Naive B cell (primary cell): ENCODE results near the gene ARID3C. TPM values are rescaled to one million over a fixed set of nuclear protein-coding genes. Genes with fewer than 3 reads are reported as not detected.

ENCODE experiments used
- ATAC-seq, 2 donors: fragments of 150-1000 bp; cut with Tn5 transposase; 2 replicates each; pipeline ENCODE4 v1.10.0; 2021; ENCODE audit warnings: low read depth in 2 of 2, mild to moderate bottlenecking in 2 of 2, moderate library complexity in 2 of 2
- DNase-seq: peaks from one replicate; pipeline ENCODE4 v3.0.0; 2022
- H3K27ac Mint-ChIP-seq, 6 donors: one replicate each; pipeline ENCODE4 v1.8.0; 2020 to 2022; ENCODE audit warnings: mild to moderate bottlenecking in 6 of 6, mixed read lengths in 6 of 6, moderate library complexity in 5 of 6, inconsistent platforms in 2 of 6
- H3K27me3 Mint-ChIP-seq, 3 donors: one replicate each; pipeline ENCODE4 v1.8.0; 2021 to 2022; ENCODE audit warnings: mixed read lengths in 3 of 3, mild to moderate bottlenecking in 1 of 3
- H3K36me3 Mint-ChIP-seq, 2 donors: one replicate each; pipeline ENCODE4 v1.8.0; 2020 to 2022; ENCODE audit warnings: mixed read lengths in 2 of 2, inconsistent platforms in 1 of 2, mild to moderate bottlenecking in 1 of 2
- H3K4me1 Mint-ChIP-seq, 3 donors: one replicate each; pipeline ENCODE4 v1.8.0; 2020 to 2022; ENCODE audit warnings: mixed read lengths in 3 of 3, inconsistent platforms in 1 of 3, mild to moderate bottlenecking in 1 of 3, moderate library complexity in 1 of 3
- H3K4me3 Mint-ChIP-seq, 8 donors: one replicate each; pipeline ENCODE4 v1.8.0; 2020 to 2022; ENCODE audit warnings: mild to moderate bottlenecking in 8 of 8, mixed read lengths in 8 of 8, moderate library complexity in 8 of 8, inconsistent platforms in 2 of 8
- H3K9me3 Mint-ChIP-seq, 7 donors: one replicate each; pipeline ENCODE4 v1.8.0; 2020 to 2022; ENCODE audit warnings: mixed read lengths in 7 of 7, mild to moderate bottlenecking in 5 of 7, inconsistent platforms in 2 of 7, moderate library complexity in 1 of 7
- polyA plus RNA-seq, 6 donors: library from polyadenylated mRNA; unstranded; fragments of 300-500 nt; fragmentation: Illumina TruSeq; gene quantifications; one replicate each; pipeline ENCODE4 v1.2.3, GENCODE V29; 2021; ENCODE audit warnings: low read depth in 6 of 6

ARID3C gene
- polyA plus RNA-seq, 6 donors from 2014 or later: not detected

- ATAC-seq: no peak
- Mint-ChIP-seq H3K9me3 (no peaks in the 10 kb centered on the region), H3K27me3 (peaks cover 20 to 28% (median 26%) of the 10 kb centered on the region in 3 donors), H3K4me1 (peaks cover 30 to 46% (median 46%) of the 10 kb centered on the region in 3 donors), H3K4me3 (no peak overlapping the region), H3K27ac (peak overlapping the region in 1 of 6 donors; percentile 9), H3K36me3 (peaks cover 0 to 7% of the 10 kb centered on the region in 2 donors)
- no peak for DNase-seq
These were observed 4.3 kb upstream of the ARID3C start for GRCh38 chr9:34633166-34633565.

DNA sequence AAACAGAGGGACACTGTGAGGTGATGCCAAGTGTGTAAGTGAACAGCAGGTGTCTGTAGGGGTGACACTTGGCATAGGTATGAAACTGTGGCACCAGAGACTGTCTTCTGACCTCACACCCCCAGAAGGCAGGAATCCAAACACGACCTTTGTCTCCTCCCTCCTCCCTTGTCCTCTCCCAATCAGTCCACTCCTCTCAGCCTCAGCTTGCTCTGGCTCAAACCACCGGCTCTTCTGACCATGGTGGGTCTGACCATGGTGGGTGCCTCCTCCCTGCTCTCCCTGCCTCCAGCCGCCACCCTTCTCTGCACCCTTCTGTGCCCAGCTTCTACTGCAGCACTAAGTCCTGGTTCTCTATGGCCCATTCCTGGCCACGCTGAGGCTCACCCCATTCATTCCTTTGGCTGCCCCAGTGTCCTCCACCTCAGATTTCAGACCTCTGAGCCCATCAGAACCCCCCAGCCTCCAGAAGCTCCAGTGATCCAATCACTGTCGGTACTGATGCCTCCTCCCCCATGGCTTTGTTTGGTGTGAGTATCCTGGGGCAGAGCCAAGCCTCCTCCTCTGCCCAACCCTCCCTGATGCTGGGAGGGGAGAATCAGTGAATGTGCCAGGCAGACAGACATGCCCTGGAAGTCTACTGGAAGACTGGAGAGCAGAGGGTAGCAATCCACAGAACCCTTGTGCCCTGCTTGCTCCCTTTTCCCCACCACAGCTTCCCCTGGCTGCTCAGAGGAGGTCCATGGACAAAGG, 1.7 kb upstream of the ARID3C start:
- Mint-ChIP-seq H3K9me3 (no peaks in the 10 kb centered on the region), H3K36me3 (peaks cover 0 to 10% of the 10 kb centered on the region in 2 donors), H3K27me3 (peaks cover 30 to 52% (median 49%) of the 10 kb centered on the region in 3 donors), H3K27ac (no peak overlapping the region), H3K4me3 (peak overlapping the region in 5 of 8 donors; percentile 50 to 83 (median 79)), H3K4me1 (peaks cover 20 to 31% (median 28%) of the 10 kb centered on the region in 3 donors)
- DNase-seq (no peak), ATAC-seq (no peak)

- Mint-ChIP-seq H3K9me3 (no peaks in the 10 kb centered on the region), H3K4me3 (peak overlapping the region; percentile 79 to 88 (median 84)), H3K27ac (peak overlapping the region in 1 of 6 donors; percentile 47), H3K36me3 (peaks cover 0 to 10% of the 10 kb centered on the region in 2 donors), H3K4me1 (peaks cover 16 to 26% (median 23%) of the 10 kb centered on the region in 3 donors), H3K27me3 (peaks cover 30 to 63% (median 58%) of the 10 kb centered on the region in 3 donors)
- ATAC-seq (no peak), DNase-seq (no peak)
These were observed 584 bp upstream of the ARID3C start for GRCh38 chr9:34629491-34629808.

- Mint-ChIP-seq H3K4me3 (peak overlapping the region; percentile 65 to 95 (median 84)), H3K27ac (peak overlapping the region in 3 of 6 donors; percentile 3 to 73 (median 23)), H3K4me1 (peaks cover 19 to 29% (median 28%) of the 10 kb centered on the region in 3 donors), H3K36me3 (peaks cover 0 to 13% of the 10 kb centered on the region in 2 donors), H3K27me3 (peaks cover 39 to 75% (median 70%) of the 10 kb centered on the region in 3 donors), H3K9me3 (peaks cover 0 to 3% (median 0%) of the 10 kb centered on the region in 7 donors)
- DNase-seq: no peak
- ATAC-seq: no peak
These were observed 880 bp downstream of the ARID3C start for GRCh38 chr9:34627716-34628655.

- Mint-ChIP-seq H3K27me3 (peaks cover 51 to 85% (median 77%) of the 10 kb centered on the region in 3 donors), H3K27ac (no peak overlapping the region), H3K9me3 (peaks cover 0 to 7% (median 0%) of the 10 kb centered on the region in 7 donors), H3K4me1 (peaks cover 28 to 43% (median 42%) of the 10 kb centered on the region in 3 donors), H3K36me3 (peaks cover 0 to 22% of the 10 kb centered on the region in 2 donors), H3K4me3 (no peak overlapping the region)
- DNase-seq (no peak), ATAC-seq (no peak)
These were observed 3.7 kb downstream of the ARID3C start for GRCh38 chr9:34625186-34625486.

DNA sequence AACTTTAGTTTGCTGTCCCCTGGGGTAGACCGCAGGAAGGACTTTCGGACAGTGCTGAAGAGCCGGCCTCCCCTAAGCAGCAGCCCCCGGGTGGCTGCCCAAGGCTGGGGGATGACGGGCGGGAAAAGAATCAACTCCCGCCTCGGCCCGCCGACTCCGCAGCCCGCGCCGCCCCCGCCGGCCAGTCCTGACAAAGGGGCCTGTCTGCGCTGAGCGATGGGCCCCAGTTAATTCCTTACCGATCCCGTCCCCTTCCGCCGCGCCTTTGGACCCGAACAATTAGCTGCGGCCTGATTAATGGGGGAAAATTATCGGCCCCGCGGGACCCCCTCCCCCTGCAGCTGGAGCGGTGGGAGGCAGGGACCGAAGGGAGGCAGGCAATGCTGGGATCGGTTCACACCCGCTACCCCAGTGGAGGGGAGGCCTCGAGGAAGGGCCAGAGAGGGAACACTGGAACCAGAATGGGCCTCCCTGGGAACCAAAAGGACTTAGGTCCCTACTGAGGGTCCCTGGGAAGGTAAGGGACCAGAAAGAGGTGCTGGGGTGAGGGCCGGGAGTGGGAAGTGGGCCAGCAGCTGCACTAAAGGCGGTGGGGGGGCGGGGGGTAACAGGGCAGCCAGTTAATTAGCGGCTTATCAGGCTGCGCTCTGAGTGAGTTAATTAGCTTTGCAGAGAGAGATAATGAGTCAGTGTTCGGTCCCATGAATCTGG, 4.2 kb downstream of the ARID3C start:
- peaks cover 48 to 80% (median 72%) of the 10 kb centered on the region in 3 donors for H3K27me3 Mint-ChIP-seq
- H3K27ac Mint-ChIP-seq: no peak overlapping the region
- peaks cover 0 to 7% (median 0%) of the 10 kb centered on the region in 7 donors for H3K9me3 Mint-ChIP-seq
- no peak for ATAC-seq
- H3K4me1 Mint-ChIP-seq: peaks cover 32 to 45% (median 43%) of the 10 kb centered on the region in 3 donors
- no peak for DNase-seq
- H3K4me3 Mint-ChIP-seq: peak overlapping the region in 1 of 8 donors; percentile 61
- peaks cover 0 to 22% of the 10 kb centered on the region in 2 donors for H3K36me3 Mint-ChIP-seq

GRCh38 chr9:34623374-34624235, 5.3 kb downstream of the ARID3C start:
- Mint-ChIP-seq H3K36me3 (peaks cover 0 to 19% of the 10 kb centered on the region in 2 donors), H3K4me3 (peak overlapping the region; percentile 30 to 76 (median 58)), H3K27me3 (peaks cover 41 to 73% (median 61%) of the 10 kb centered on the region in 3 donors), H3K27ac (peak overlapping the region in 2 of 6 donors; percentile 43 to 90), H3K9me3 (peaks cover 0 to 7% (median 0%) of the 10 kb centered on the region in 7 donors), H3K4me1 (peaks cover 35 to 47% (median 45%) of the 10 kb centered on the region in 3 donors)
- DNase-seq (peak; percentile 46), ATAC-seq (peak; percentile 15 to 19)

GRCh38 chr9:34620061-34620994, 8.5 kb downstream of the ARID3C start, which contains the start of gene DCTN3:
Gene DCTN3 (minus strand): TSS chr9:34620495. CDS start chr9:34620464, 31 bp downstream.
- H3K27ac Mint-ChIP-seq: peak within 1 kb of the TSS; percentile 48 to 92 (median 88)

DNA sequence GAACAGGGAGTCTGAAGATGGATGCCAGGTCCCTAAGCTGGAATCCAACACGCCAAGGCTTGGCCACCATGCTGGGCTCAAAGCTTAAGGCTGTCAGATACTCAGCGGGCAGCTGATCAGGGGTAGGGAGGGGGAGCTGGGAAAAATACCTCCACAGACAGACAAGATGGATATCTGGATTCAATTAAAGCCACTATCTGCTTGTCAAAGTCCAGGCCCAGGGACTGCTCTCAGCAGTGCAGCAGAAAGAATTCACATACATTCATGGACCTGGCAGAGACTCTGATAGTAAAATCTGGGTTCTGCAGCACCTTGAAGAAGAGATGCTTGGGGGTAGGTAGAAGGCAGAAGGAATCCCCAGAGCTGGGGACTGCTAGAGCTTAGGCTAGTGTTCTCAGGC, 13.7 kb downstream of the ARID3C start:
- DNase-seq (no peak), ATAC-seq (no peak)
- no peaks in the 10 kb centered on the region for H3K27me3 Mint-ChIP-seq
- peaks cover 0 to 2% (median 0%) of the 10 kb centered on the region in 7 donors for H3K9me3 Mint-ChIP-seq
- peaks cover 13 to 24% of the 10 kb centered on the region in 2 donors for H3K36me3 Mint-ChIP-seq
- peaks cover 29 to 44% (median 34%) of the 10 kb centered on the region in 3 donors for H3K4me1 Mint-ChIP-seq
- no peak overlapping the region for H3K27ac Mint-ChIP-seq
- H3K4me3 Mint-ChIP-seq: peak overlapping the region in 1 of 8 donors; percentile 11

More at GRCh38 chr9:34620061-34620994, 8.5 kb downstream of the ARID3C start, which contains the start of gene DCTN3:
- peak; percentile 90 for DNase-seq
- Mint-ChIP-seq H3K4me3 (peak within 1 kb of the TSS; percentile 94 to 99 (median 96)), H3K36me3 (peaks cover 18 to 25% of the 10 kb centered on the region in 2 donors), H3K27me3 (peaks cover 27 to 40% (median 33%) of the 10 kb centered on the region in 3 donors), H3K4me1 (peaks cover 31 to 45% (median 36%) of the 10 kb centered on the region in 3 donors), H3K9me3 (peaks cover 0 to 7% (median 0%) of the 10 kb centered on the region in 7 donors)
- ATAC-seq: peak; percentile 97 to 98

- peaks cover 16 to 26% (median 22%) of the 10 kb centered on the region in 3 donors for H3K4me1 Mint-ChIP-seq
- peak; percentile 55 to 60 for ATAC-seq
- H3K27me3 Mint-ChIP-seq: no peaks in the 10 kb centered on the region
- H3K27ac Mint-ChIP-seq: peak overlapping the region in 4 of 6 donors; percentile 64 to 94 (median 81)
- peaks cover 0 to 2% (median 0%) of the 10 kb centered on the region in 7 donors for H3K9me3 Mint-ChIP-seq
- peak; percentile 75 for DNase-seq
- H3K4me3 Mint-ChIP-seq: peak overlapping the region; percentile 86 to 96 (median 93)
- H3K36me3 Mint-ChIP-seq: peaks cover 13 to 24% of the 10 kb centered on the region in 2 donors
These were observed 16.0 kb downstream of the ARID3C start for GRCh38 chr9:34612788-34613390.
